SJCRH30 (cell line): ENCODE measurements around the gene PTH1R. TPM values are rescaled to one million over a fixed set of nuclear protein-coding genes. Genes with fewer than 3 reads are reported as not detected.

Experiments used
- DNase-seq, 2 experiments: peaks; one replicate each; pipeline ENCODE4 v3.0.0-alpha.2; 2015 to 2020
- H3K27ac ChIP-seq: fragments of 250-450 bp; sonication (Bioruptor Pico); 2 replicates; pipeline ENCODE4 v1.5.1; 2020; ENCODE audit warnings: mild to moderate bottlenecking, moderate library complexity
- H3K27me3 ChIP-seq: fragments of 250-450 bp; sonication (Bioruptor Pico); 2 replicates; pipeline ENCODE4 v1.5.1; 2020; ENCODE audit warnings: mild to moderate bottlenecking, moderate library complexity
- H3K36me3 ChIP-seq: fragments of 250-450 bp; sonication (Bioruptor Pico); 2 replicates; pipeline ENCODE4 v1.5.1; 2020; ENCODE audit warnings: mild to moderate bottlenecking, moderate library complexity
- H3K4me1 ChIP-seq: fragments of 250-450 bp; sonication (Bioruptor Pico); 2 replicates; pipeline ENCODE4 v1.5.1; 2020; ENCODE audit warnings: mild to moderate bottlenecking, moderate library complexity
- H3K4me3 ChIP-seq: fragments of 250-450 bp; sonication (Bioruptor Pico); 2 replicates; pipeline ENCODE4 v1.5.1; 2020; ENCODE audit warnings: mild to moderate bottlenecking, moderate library complexity
- H3K9me3 ChIP-seq: fragments of 250-450 bp; sonication (Bioruptor Pico); replicated peaks from 2 replicates; pipeline ENCODE4 v1.5.1; 2020; ENCODE audit warnings: mild to moderate bottlenecking, moderate library complexity
- total RNA-seq: library from RNA; depleted of rRNA; stranded (reverse); fragments of >200 nt; shearing (Covaris generic); gene quantifications from 2 replicates; pipeline ENCODE4 v1.2.3, GENCODE V29; 2014

Gene PTH1R
- total RNA-seq, 1 experiment from 2014 or later, result 6.7 TPM

DNA sequence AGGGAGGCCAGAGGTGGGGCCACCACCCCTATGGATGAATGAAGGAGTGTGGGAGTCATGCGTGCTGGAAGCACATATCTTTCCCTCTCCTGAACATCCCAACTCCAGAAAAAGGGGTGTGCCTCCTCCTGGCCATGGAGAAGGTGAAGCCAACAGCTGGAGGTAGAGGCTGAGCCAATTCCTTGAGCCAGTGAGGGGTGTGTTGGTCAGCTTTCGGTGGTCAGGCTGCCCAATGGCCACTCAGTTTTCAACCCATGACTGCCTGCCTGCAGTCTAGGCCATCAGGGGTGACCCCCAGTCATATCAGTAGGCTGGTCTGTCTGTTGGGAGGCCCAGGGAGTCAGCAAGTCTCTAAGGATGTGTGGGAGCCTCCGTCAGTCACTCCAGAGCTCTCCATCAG, 13.6 kb downstream of the PTH1R start:
- Histone ChIP-seq H3K27me3 (0 out of 2 replicates have a peak, but pooled peaks cover 3% of the 10 kb centered on the region), H3K27ac (no peak overlapping the region), H3K36me3 (no peaks in the 10 kb centered on the region), H3K9me3 (no peaks in the 10 kb centered on the region), H3K4me3 (no peak overlapping the region), H3K4me1 (no peaks in the 10 kb centered on the region)
- DNase-seq, result no peak

DNA sequence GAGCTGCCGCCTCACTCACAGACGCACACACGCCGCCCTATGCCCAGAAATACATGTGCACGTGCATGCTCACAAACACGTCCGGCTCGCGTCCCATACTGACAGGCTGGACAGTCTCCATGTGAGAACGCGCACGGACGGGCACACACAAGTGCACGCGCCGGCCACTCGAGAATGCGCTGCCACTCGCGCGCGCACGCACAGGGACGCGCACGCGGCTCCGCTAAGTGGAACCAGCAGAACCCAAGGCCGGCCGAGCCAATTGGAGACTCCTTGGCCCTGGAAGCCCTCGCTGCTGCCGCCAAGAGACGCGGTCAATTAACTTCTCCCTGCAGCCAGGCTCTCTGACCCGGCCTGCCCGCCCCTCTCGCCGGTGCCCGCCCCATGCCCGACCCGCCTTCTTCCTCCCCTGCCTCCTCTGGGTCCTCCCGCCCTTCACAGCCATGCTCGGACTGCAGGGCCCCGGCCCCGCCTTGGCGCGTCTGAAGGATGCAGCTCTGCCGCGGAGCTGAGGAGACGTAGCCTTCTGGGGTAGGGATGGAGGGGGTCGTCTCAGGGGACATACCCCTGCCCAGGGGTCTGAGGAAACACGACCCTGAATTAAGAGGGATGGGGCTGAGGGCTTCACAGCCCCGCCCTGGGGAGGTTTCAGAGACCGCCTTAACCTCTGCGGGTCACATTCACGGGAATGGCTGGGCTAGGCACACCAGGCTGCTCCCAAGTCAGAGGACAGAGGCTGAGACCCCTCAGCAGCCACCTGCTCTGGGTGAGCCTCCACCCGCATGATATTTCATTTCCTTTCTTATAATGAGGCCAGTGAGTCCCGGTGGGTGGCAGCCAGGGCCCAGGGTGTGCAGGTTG, 15.0 kb downstream of the PTH1R start:
- Histone ChIP-seq H3K27ac (no peak overlapping the region), H3K36me3 (no peaks in the 10 kb centered on the region), H3K27me3 (0 out of 2 replicates have a peak, but pooled peaks cover 3% of the 10 kb centered on the region), H3K9me3 (no peaks in the 10 kb centered on the region), H3K4me3 (peak overlapping the region; percentile 47), H3K4me1 (no peaks in the 10 kb centered on the region)
- DNase-seq, result peak; percentile 56 to 60

DNA sequence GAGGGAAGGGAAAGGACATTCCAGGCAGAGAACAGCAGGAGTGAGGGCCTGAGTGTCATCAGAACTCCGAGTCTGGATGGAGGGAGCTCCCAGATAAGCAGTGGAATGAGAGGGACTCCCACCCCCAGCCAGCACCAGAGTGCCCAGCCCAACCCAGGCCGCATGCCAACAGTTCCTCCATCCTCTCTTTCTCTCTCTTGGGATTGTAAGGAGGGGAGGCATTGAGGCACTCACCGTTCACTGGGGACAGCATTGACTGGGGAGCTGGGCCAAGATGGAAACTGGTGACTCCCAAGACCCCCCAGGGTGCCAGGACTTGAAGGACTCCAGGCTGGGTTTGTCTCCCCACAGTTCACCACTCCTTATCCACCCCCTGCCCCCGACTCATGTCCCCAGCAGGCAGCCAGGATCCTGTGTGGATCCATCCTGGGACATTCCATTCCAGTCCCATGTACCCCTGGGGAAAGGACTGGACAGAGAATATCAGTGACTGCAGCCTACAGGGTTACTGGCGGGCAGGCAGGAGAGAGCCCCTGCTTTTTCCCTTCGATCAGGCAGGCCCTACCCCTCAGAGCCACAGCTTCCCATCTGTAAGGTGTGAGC, 15.7 kb downstream of the PTH1R start:
- 0 out of 2 replicates have a peak, but pooled peaks cover 3% of the 10 kb centered on the region for H3K27me3 ChIP-seq
- no peaks in the 10 kb centered on the region for H3K36me3 ChIP-seq
- no peak for DNase-seq
- no peak overlapping the region for H3K27ac ChIP-seq
- no peaks in the 10 kb centered on the region for H3K9me3 ChIP-seq
- H3K4me1 ChIP-seq, result no peaks in the 10 kb centered on the region; the same call in 1 of the 2 replicates
- H3K4me3 ChIP-seq, result no peak overlapping the region

DNA sequence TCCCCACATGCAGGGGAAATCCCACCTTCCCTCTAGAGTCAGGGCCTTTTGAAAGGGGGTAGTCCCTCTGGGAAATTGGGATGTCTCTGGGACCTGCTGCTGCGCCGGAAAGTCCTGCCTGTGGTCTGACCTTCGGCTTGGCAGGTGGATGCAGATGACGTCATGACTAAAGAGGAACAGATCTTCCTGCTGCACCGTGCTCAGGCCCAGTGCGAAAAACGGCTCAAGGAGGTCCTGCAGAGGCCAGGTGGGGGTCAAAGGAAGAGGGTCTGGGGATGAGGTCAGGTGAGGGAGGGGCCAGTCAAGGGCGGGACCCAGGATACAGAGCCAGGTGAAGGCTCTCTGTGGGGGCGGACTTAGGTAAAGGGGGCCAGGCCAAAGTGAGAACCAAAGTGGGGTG, 16.2 kb downstream of the PTH1R start:
- no peaks in the 10 kb centered on the region; the same call in 1 of the 2 replicates for H3K4me1 ChIP-seq
- no peaks in the 10 kb centered on the region for H3K36me3 ChIP-seq
- H3K27ac ChIP-seq, result no peak overlapping the region
- no peaks in the 10 kb centered on the region for H3K9me3 ChIP-seq
- H3K27me3 ChIP-seq, result no peaks in the 10 kb centered on the region
- H3K4me3 ChIP-seq, result no peak overlapping the region
- no peak for DNase-seq

DNA sequence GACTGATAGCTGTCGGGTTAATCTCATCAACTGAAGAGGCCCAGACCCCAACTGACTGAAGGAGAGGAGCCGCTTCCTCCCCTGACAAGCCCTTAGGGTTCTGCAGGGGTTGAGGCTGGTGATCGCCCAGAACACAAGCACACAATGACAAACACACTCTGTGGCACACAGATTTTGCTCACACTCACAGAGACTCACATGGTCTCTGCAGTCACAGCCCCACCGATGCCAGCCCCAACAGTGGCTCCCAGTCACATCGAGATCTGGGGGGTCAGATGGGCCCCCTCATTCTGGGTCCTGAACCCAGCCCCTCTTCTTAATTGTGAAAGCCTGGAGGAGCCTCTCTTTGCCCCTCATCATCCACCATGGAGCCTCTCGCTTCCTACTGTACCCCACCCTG, 16.7 kb downstream of the PTH1R start:
- Histone ChIP-seq H3K4me1 (no peaks in the 10 kb centered on the region; the same call in 1 of the 2 replicates), H3K36me3 (no peaks in the 10 kb centered on the region), H3K4me3 (no peak overlapping the region), H3K27ac (no peak overlapping the region), H3K9me3 (no peaks in the 10 kb centered on the region), H3K27me3 (no peaks in the 10 kb centered on the region)
- no peak for DNase-seq

DNA sequence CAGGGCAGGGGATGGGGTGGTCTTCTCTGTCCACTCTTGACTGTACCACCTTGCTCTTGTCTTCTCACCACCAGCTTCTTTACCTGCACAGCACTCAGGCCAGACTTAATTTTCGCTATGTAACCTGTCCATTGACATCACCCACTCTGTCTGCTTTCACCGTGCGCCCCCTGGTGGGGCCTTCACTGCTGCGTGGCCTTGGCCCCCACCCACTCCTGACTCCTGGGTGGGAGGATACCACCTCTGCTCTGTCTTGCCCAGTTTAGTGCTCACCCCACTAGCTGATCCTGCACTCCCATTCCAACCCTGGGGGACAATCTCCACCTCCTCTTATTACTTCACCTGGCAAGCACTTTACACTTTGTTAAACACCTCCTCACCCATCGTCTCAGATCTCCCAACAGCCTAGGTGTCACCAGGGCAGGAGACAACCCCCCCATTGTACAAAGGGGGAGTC, 17.7 kb downstream of the PTH1R start:
- no peaks in the 10 kb centered on the region for H3K36me3 ChIP-seq
- H3K9me3 ChIP-seq, result no peaks in the 10 kb centered on the region
- peak; percentile 51 to 64 for DNase-seq
- no peaks in the 10 kb centered on the region for H3K27me3 ChIP-seq
- H3K4me3 ChIP-seq, result no peak overlapping the region
- no peak overlapping the region for H3K27ac ChIP-seq
- peaks cover 6% of the 10 kb centered on the region; the same call in 1 of the 2 replicates for H3K4me1 ChIP-seq

DNA sequence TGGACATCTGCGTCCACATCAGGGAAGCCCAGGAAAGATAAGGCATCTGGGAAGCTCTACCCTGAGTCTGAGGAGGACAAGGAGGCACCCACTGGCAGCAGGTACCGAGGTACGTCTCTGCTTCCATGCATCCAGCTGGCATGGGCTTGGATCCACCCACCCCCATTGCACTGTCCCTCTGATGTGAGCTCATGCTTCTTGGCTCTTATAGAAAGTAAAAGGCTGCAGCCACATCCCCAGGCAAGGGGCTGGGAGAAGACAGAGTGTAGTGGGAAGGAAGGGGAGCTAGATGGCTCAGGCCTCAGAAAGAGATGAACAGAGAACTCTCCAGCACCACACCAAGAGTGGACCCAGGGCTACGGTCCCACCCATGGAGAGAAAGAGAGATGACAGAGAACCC, 18.2 kb downstream of the PTH1R start:
- no peak for DNase-seq
- peaks cover 6% of the 10 kb centered on the region; the same call in 1 of the 2 replicates for H3K4me1 ChIP-seq
- H3K4me3 ChIP-seq, result no peak overlapping the region
- H3K9me3 ChIP-seq, result no peaks in the 10 kb centered on the region
- no peaks in the 10 kb centered on the region for H3K36me3 ChIP-seq
- H3K27ac ChIP-seq, result no peak overlapping the region
- H3K27me3 ChIP-seq, result no peaks in the 10 kb centered on the region

DNA sequence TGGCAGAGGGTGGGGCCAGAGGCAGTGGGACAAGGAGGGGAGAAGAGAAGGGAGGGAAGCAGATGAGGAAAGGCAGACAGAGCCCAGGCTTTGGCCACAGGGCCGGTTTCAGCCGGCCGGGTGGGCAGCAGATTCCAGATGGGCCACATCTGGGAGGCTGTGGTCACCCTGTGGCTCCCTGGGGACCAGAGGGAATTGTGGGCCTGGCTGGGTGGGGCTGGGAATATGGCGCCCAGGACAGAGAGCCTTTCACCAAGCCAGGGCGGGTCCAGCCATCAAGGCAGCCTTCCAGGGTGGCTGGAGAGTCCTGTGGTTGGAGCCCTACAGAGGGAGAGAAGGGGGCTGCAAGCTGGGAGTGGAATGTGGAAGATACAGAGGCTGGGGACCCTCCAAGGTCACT, 18.9 kb downstream of the PTH1R start:
- Histone ChIP-seq H3K4me3 (no peak overlapping the region), H3K4me1 (peaks cover 6% of the 10 kb centered on the region; the same call in 1 of the 2 replicates), H3K36me3 (no peaks in the 10 kb centered on the region), H3K27ac (no peak overlapping the region), H3K9me3 (no peaks in the 10 kb centered on the region), H3K27me3 (no peaks in the 10 kb centered on the region)
- DNase-seq, result no peak

DNA sequence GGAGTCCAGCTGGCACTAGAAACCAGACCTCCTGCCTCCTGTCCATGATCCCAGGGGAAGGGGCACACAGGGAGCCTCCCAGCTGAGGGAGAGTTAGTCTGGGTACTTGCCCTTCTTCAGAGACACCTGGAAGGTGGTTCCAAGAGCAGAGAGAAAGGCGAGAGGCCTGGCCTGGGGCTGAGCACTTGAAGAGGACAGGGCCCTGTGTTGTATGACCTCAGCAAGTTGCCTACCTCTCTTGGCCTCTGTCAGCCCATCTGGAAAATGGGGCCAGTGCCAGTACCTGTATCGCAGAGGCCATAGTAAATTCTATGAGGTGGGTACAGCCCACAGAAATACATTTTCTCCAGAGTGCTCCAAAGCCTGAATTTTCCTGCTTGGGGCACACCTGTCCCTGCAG, 19.5 kb downstream of the PTH1R start:
- no peaks in the 10 kb centered on the region for H3K27me3 ChIP-seq
- no peak for DNase-seq
- peaks cover 6% of the 10 kb centered on the region; the same call in 1 of the 2 replicates for H3K4me1 ChIP-seq
- H3K27ac ChIP-seq, result no peak overlapping the region
- H3K9me3 ChIP-seq, result no peaks in the 10 kb centered on the region
- H3K36me3 ChIP-seq, result no peaks in the 10 kb centered on the region
- H3K4me3 ChIP-seq, result no peak overlapping the region

DNA sequence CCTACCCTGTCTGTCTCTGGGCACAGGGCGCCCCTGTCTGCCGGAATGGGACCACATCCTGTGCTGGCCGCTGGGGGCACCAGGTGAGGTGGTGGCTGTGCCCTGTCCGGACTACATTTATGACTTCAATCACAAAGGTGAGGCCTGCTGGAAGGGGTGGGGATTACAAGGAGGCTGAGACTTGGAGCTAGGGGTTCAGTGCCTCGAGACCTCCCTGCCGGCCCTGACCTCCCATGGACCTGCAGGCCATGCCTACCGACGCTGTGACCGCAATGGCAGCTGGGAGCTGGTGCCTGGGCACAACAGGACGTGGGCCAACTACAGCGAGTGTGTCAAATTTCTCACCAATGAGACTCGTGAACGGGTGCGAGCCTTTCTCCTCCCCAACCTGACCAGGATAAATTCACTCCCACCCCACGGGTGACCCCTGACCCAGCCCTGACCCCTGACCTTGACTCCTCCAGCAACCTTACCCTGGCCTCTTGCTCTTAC, 20.4 kb downstream of the PTH1R start:
- Histone ChIP-seq H3K4me3 (peak overlapping the region; percentile 66), H3K36me3 (no peaks in the 10 kb centered on the region), H3K27ac (peak overlapping the region; percentile 56; the same call in 1 of the 2 replicates), H3K27me3 (no peaks in the 10 kb centered on the region), H3K4me1 (peaks cover 6% of the 10 kb centered on the region; the same call in 1 of the 2 replicates), H3K9me3 (no peaks in the 10 kb centered on the region)
- DNase-seq, result peak in 1 of 2 experiments; percentile 31

DNA sequence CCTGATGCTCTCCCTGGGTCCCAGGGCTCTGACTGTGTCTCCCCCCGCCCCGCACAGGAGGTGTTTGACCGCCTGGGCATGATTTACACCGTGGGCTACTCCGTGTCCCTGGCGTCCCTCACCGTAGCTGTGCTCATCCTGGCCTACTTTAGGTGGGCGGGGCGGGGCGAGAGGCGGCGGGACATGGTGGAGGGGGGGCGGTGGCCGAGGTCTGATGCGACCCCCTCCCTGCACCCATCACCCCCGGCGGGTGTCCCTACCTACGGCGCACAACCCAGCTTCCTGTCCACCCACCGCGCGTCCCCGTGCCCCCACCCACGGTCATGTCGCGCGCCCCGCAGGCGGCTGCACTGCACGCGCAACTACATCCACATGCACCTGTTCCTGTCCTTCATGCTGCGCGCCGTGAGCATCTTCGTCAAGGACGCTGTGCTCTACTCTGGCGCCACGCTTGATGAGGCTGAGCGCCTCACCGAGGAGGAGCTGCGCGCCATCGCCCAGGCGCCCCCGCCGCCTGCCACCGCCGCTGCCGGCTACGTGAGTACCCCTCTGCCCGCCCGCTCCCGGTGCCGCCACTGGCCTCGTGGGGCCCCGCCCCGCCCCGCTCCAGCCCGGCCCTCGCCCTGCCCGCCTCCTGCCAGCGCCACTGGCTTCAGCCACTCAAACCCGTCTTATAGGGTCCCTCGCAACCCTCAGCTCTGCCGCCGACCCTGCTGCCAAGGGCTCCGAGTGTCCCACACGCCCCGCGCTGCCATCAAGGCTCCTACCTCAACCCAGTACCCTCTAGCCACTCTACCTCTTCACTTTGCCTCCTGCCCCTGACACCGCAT, 21.0 kb downstream of the PTH1R start:
- Histone ChIP-seq H3K27me3 (no peaks in the 10 kb centered on the region), H3K4me1 (peaks cover 6% of the 10 kb centered on the region; the same call in 1 of the 2 replicates), H3K36me3 (no peaks in the 10 kb centered on the region), H3K4me3 (peak overlapping the region; percentile 66), H3K9me3 (no peaks in the 10 kb centered on the region), H3K27ac (peak overlapping the region; percentile 56)
- peak; percentile 82 to 87 for DNase-seq

DNA sequence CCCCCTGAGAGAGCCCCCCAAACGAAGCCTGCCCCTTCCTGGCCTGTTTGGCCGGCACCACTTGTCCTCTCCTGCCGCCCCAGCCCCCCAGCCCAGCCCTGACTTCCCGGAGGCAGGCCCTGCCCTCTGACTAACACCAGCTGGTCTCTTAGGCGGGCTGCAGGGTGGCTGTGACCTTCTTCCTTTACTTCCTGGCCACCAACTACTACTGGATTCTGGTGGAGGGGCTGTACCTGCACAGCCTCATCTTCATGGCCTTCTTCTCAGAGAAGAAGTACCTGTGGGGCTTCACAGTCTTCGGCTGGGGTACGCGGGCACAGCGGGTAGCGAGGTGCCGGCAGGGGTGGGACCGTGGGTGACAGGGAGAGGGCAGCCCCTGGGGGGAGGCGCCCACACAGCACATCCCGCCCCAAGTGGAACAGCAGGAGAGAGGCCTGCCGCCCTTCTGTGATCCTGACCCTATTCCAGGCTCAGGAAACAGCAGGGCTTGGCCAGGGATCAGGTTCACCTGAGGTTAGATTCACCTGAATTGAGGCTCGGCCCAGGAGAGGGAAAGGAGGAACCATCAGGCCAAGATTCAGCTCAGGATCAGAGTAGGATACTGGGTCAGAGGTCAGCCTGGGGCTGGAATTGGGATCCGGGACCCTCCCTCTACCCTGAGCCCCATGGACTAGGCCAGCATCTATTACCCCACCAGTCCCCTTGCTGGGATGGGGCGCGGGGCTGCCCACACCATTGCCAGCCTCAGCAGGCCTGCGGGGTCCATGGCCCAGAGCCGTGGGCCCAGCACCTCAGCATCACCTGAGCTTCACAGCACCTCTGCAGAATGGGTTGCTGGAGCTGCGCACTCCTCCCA, 21.9 kb downstream of the PTH1R start:
- peak overlapping the region; percentile 66 for H3K4me3 ChIP-seq
- peak; percentile 56 to 59 for DNase-seq
- H3K27ac ChIP-seq, result peak overlapping the region; percentile 56
- no peaks in the 10 kb centered on the region for H3K36me3 ChIP-seq
- H3K4me1 ChIP-seq, result peaks cover 6% of the 10 kb centered on the region; the same call in 1 of the 2 replicates
- no peaks in the 10 kb centered on the region for H3K27me3 ChIP-seq
- no peaks in the 10 kb centered on the region for H3K9me3 ChIP-seq

DNA sequence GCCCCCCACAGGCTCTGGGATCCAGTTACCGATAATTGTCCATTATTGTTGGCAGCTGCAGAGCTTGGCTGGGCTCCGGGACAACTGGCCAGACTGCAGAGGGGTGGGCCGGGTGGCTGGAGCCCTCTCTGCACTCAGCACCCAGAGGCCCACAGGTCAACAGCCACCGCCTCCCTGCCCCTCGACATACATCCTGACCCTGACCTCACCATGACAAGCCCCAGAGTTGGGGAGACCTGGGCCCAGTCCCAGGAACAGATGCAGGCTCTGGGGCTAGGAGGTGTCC, 22.4 kb downstream of the PTH1R start:
- peaks cover 6% of the 10 kb centered on the region; the same call in 1 of the 2 replicates for H3K4me1 ChIP-seq
- peak; percentile 38 to 57 for DNase-seq
- H3K27me3 ChIP-seq, result no peaks in the 10 kb centered on the region
- H3K36me3 ChIP-seq, result no peaks in the 10 kb centered on the region
- H3K4me3 ChIP-seq, result peak overlapping the region; percentile 66
- no peak overlapping the region for H3K27ac ChIP-seq
- no peaks in the 10 kb centered on the region for H3K9me3 ChIP-seq

DNA sequence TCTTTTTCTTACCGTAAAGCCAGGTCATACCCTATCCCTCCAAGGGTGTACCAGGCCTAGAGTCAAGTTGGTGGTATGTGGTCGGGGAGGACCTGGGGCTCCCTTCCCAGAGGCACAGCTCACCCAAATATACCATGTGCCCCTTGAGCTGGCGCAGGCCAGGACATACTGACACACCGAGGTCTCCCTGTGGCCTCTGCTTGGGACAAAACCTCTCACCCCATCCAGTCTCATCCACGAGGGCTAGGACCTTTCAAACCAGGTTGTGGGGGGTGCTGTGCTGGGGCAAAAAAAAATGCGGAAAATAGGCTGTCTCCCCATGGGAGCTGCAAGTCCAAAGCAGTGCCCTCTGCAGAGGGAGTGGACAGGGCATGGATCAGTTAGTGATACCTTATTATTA, 22.8 kb downstream of the PTH1R start:
- Histone ChIP-seq H3K36me3 (no peaks in the 10 kb centered on the region), H3K4me3 (no peak overlapping the region), H3K9me3 (no peaks in the 10 kb centered on the region), H3K4me1 (peaks cover 6% of the 10 kb centered on the region; the same call in 1 of the 2 replicates), H3K27ac (no peak overlapping the region), H3K27me3 (no peaks in the 10 kb centered on the region)
- DNase-seq, result no peak
